B cell (primary cell): ENCODE results near the gene AKR1B1. TPM values are rescaled to one million over a fixed set of nuclear protein-coding genes. Genes with fewer than 3 reads are reported as not detected.

ENCODE experiments used
- ATAC-seq: fragments of 200-7000 bp; cut with Tn5 transposase; one replicate; pipeline ENCODE4 v1.10.0; 2021; ENCODE audit warnings: low read depth, mild to moderate bottlenecking, moderate number of reproducible peaks, moderate library complexity
- CTCF ChIA-PET: fragments of 350-600 bp; sonication (Branson Sonifier 250); formaldehyde crosslinking; loops from one replicate; lab custom pipeline; 2021; ENCODE audit warnings: antibody characterized with exemption, inconsistent platforms; lab: Charles Lee
- POLR2A ChIA-PET: fragments of 350-600 bp; sonication (Branson Sonifier 250); formaldehyde crosslinking; loops from one replicate; lab custom pipeline; 2021; ENCODE audit warnings: antibody characterized with exemption; lab: Charles Lee
- DNase-seq: peaks from one replicate; pipeline ENCODE4 v3.0.0; 2013
- H2AFZ ChIP-seq: 2 replicates; pipeline ENCODE4 v1.6.1; 2012; ENCODE audit warnings: mild to moderate bottlenecking, low read depth, low read length; ENCODE audit not compliant: insufficient read depth, poor library complexity, severe bottlenecking
- H3K27ac ChIP-seq, 2 donors: 1 replicate in 1 of 2; 2 replicates in 1 of 2; pipeline ENCODE4 v1.5.1; 2012 to 2013; ENCODE audit warnings: low read length in 2 of 2, mild to moderate bottlenecking in 2 of 2, moderate library complexity in 1 of 2
- H3K27me3 ChIP-seq, 4 experiments: fragments of 200-600 bp in 1 of 4; sonication (generic) in 1 of 4; replicated peaks in 1 of 4; 1 replicate in 2 of 4; 2 replicates in 2 of 4; pipeline versions ENCODE4 v1.6.1 to v1.7.0; 2013 to 2016; ENCODE audit warnings: low read length in 3 of 4, mild to moderate bottlenecking in 2 of 4, mixed read lengths in 1 of 4, moderate library complexity in 1 of 4; ENCODE audit not compliant: insufficient read depth in 4 of 4, control insufficient read depth in 3 of 4; ENCODE audit errors: control extremely low read depth in 1 of 4
- H3K36me3 ChIP-seq, 2 experiments: replicated peaks in 1 of 2; 1 replicate in 1 of 2; 2 replicates in 1 of 2; pipeline versions ENCODE4 v1.6.1 to v1.7.1; 2013; ENCODE audit warnings: low read length in 1 of 2; ENCODE audit not compliant: insufficient read depth in 2 of 2, control insufficient read depth in 1 of 2; ENCODE audit errors: control extremely low read depth in 1 of 2, extremely low read depth in 1 of 2
- H3K4me1 ChIP-seq, 2 donors: fragments of 200-600 bp in 1 of 2; sonication (generic) in 1 of 2; 1 replicate in 1 of 2; 2 replicates in 1 of 2; pipeline versions ENCODE4 v1.5.1 to v1.6.1; 2013 to 2017; ENCODE audit warnings: low read length in 2 of 2; ENCODE audit not compliant: control insufficient read depth in 2 of 2, insufficient read depth in 2 of 2
- H3K4me2 ChIP-seq: replicated peaks from 2 replicates; pipeline ENCODE3; 2012; ENCODE audit warnings: mild to moderate bottlenecking, low read depth, low read length; ENCODE audit not compliant: poor library complexity, severe bottlenecking
- H3K4me3 ChIP-seq, 5 experiments: fragments of 200-600 bp in 1 of 5; sonication (generic) in 1 of 5; 1 replicate in 3 of 5; 2 replicates in 2 of 5; pipeline versions ENCODE4 v1.5.1 to v1.7.0; 2011 to 2016; ENCODE audit warnings: low read length in 4 of 5, mild to moderate bottlenecking in 4 of 5, low read depth in 2 of 5, control low read depth in 1 of 5, moderate library complexity in 1 of 5; ENCODE audit not compliant: insufficient read depth in 1 of 5; ENCODE audit errors: control extremely low read depth in 1 of 5, extremely low read depth in 1 of 5
- H3K79me2 ChIP-seq: fragments of 200-600 bp; sonication (generic); one replicate; pipeline ENCODE4 v1.6.0; 2016; ENCODE audit warnings: low read length; ENCODE audit not compliant: control insufficient read depth, insufficient read depth
- H3K9ac ChIP-seq: fragments of 200-600 bp; sonication (generic); 2 replicates; pipeline ENCODE4 v1.6.1; 2017; ENCODE audit warnings: mild to moderate bottlenecking, low read length, moderate library complexity
- H3K9me3 ChIP-seq, 3 donors: one replicate each; pipeline versions ENCODE4 v1.6.1 to v1.7.1; 2013; ENCODE audit warnings: low read length in 2 of 3; ENCODE audit not compliant: control insufficient read depth in 2 of 3, insufficient read depth in 1 of 3; ENCODE audit errors: control extremely low read depth in 1 of 3
- H4K20me1 ChIP-seq: 2 replicates; pipeline ENCODE4 v1.6.0; 2012; ENCODE audit warnings: mild to moderate bottlenecking, low read length; ENCODE audit not compliant: insufficient read depth, control insufficient read depth, poor library complexity, severe bottlenecking
- H3K27ac Mint-ChIP-seq: one replicate; pipeline ENCODE4 v1.8.0; 2021; ENCODE audit warnings: mixed read lengths
- H3K27me3 Mint-ChIP-seq: one replicate; pipeline ENCODE4 v1.8.0; 2021; ENCODE audit warnings: mixed read lengths
- H3K4me1 Mint-ChIP-seq: one replicate; pipeline ENCODE4 v1.8.0; 2021; ENCODE audit warnings: mixed read lengths
- H3K4me3 Mint-ChIP-seq: one replicate; pipeline ENCODE4 v1.8.0; 2021; ENCODE audit warnings: mixed read lengths
- H3K9me3 Mint-ChIP-seq: one replicate; pipeline ENCODE4 v1.8.0; 2022; ENCODE audit warnings: mixed read lengths; ENCODE audit not compliant: insufficient read depth
- CTCF ChIP-seq: fragments of 200-600 bp; IDR thresholded peaks from one replicate; pipeline ENCODE4 v1.8.0; 2022; ENCODE audit warnings: antibody characterized with exemption, mild to moderate bottlenecking
- EZH2 ChIP-seq: IDR thresholded peaks from 2 replicates; pipeline ENCODE4 v1.6.1; 2012; ENCODE audit warnings: borderline replicate concordance, low read depth, mild to moderate bottlenecking, moderate library complexity, low read length; ENCODE audit not compliant: insufficient read depth, poor library complexity, severe bottlenecking
- WGBS: methylation state at CpG from one replicate; pipeline ENCODE4 v1.1.5; 2013; ENCODE audit warnings: missing lambda C conversion rate; ENCODE audit not compliant: insufficient coverage; 5-methylcytosine and 5-hydroxymethylcytosine counted together
- intact Hi-C: fragments of 100-400 bp; cut with micrococcal nuclease; formaldehyde crosslinking; loops from one replicate; pipeline ENCODE4 v1.10.0; 2022
- polyA plus RNA-seq: library from polyadenylated mRNA; depleted of rRNA; stranded (reverse); fragments of >200 nt; gene quantifications from 2 replicates; pipeline ENCODE4 v1.2.3, GENCODE V29; 2012
- total RNA-seq, 2 donors: library from RNA; stranded (reverse); fragments of 120-200 nt in 1 of 2; gene quantifications; 1 replicate in 1 of 2; 2 replicates in 1 of 2; pipeline versions ENCODE4 v1.2.3 to v1.2.4, GENCODE V29; 2013 to 2022

The AKR1B1 gene
- total and polyA plus RNA-seq, 2 donors (not counting 1 experiment from before 2014, with no cell fraction given) = 82.9 to 89.6 TPM

GRCh38 chr7:134441264-134441663, 17.6 kb downstream of the AKR1B1 start:
- H3K27ac ChIP-seq = no peak overlapping the region
- peaks cover 0 to 4% (median 0%) of the 10 kb centered on the region in 3 donors for H3K9me3 ChIP-seq
- no peaks in the 10 kb centered on the region for H3K9me3 Mint-ChIP-seq
- ChIA-PET POLR2A (no interaction called here), CTCF (interaction anchor here (0.6 to 1.2 kb wide), 2 partner anchors 9 to 1204 kb away, joined by 3 read pairs; no protein-coding TSS in a partner anchor)
- H3K79me2 ChIP-seq = no peaks in the 10 kb centered on the region
- H3K4me1 Mint-ChIP-seq = no peaks in the 10 kb centered on the region
- intact Hi-C loops = no loop called here
- no peak for ATAC-seq
- 92% methylated on average over 2 of the region's 4 CpGs for WGBS
- no peaks in the 10 kb centered on the region for H3K4me1 ChIP-seq
- H3K9ac ChIP-seq = no peak overlapping the region
- no peaks in the 10 kb centered on the region for H4K20me1 ChIP-seq
- H3K4me3 Mint-ChIP-seq = no peak overlapping the region
- H3K27me3 Mint-ChIP-seq = no peaks in the 10 kb centered on the region
- no peak overlapping the region for H3K4me3 ChIP-seq
- DNase-seq = no peak
- no peak overlapping the region for H3K4me2 ChIP-seq
- TF ChIP-seq CTCF (no peak), EZH2 (no peak)
- no peak overlapping the region for H3K27ac Mint-ChIP-seq
- H2AFZ ChIP-seq = no peak overlapping the region
- H3K36me3 ChIP-seq = peaks cover 0 to 48% of the 10 kb centered on the region in 2 experiments
- H3K27me3 ChIP-seq = no peaks in the 10 kb centered on the region

DNA sequence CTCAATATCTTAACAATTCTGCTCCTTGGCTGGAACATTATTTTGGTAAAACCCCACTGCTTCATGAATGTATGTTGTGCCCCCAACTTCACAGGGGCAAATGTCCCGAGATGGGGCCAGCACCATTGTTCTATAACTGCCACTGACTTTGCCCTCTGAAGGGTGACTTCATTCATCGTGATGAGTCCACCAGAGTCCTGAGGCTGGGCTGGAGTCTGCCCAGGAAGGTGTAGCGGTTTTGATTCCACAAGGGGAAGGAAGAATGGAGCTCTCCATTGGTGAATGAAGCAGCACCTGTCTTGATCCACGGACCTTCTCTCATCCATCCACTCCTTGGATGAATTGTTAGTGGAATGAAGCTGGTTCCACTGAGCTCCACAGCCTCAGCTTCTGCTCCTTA, 18.4 kb downstream of the AKR1B1 start:
- Histone ChIP-seq H3K4me2 (no peak overlapping the region), H3K9me3 (peaks cover 0 to 4% (median 0%) of the 10 kb centered on the region in 3 donors), H3K27me3 (no peaks in the 10 kb centered on the region), H3K79me2 (no peaks in the 10 kb centered on the region), H4K20me1 (no peaks in the 10 kb centered on the region), H2AFZ (no peak overlapping the region), H3K9ac (no peak overlapping the region), H3K4me1 (no peaks in the 10 kb centered on the region), H3K36me3 (peaks cover 0 to 42% of the 10 kb centered on the region in 2 experiments), H3K27ac (no peak overlapping the region), H3K4me3 (no peak overlapping the region)
- Mint-ChIP-seq H3K9me3 (no peaks in the 10 kb centered on the region), H3K4me3 (no peak overlapping the region), H3K27me3 (no peaks in the 10 kb centered on the region), H3K27ac (no peak overlapping the region), H3K4me1 (no peaks in the 10 kb centered on the region)
- no peak for DNase-seq
- TF ChIP-seq CTCF = no peak
- no peak for TF ChIP-seq EZH2
- POLR2A ChIA-PET = no interaction called here
- CTCF ChIA-PET = interaction anchor here (0.6 to 1.2 kb wide), 2 partner anchors 8 to 1205 kb away, joined by 3 read pairs; no protein-coding TSS in a partner anchor
- ATAC-seq = no peak
- WGBS = 100% methylated on average over 2 of the region's 4 CpGs
- intact Hi-C loops = no loop called here
